H9 (cell line): ENCODE results near the gene RABL3. TPM values are rescaled to one million over a fixed set of nuclear protein-coding genes. Genes with fewer than 3 reads are reported as not detected.

Experiments
- DNase-seq: peaks from one replicate; pipeline ENCODE4 v3.0.0-alpha.2; 2017
- H2AFZ ChIP-seq: one replicate; pipeline ENCODE4 v1.6.1; 2013; ENCODE audit warnings: mild to moderate bottlenecking, low read length, control low read depth, moderate library complexity
- H2AK5ac ChIP-seq: 2 replicates; pipeline ENCODE4 v1.6.1; 2013; ENCODE audit warnings: low read length, control low read depth, mixed read lengths; ENCODE audit not compliant: insufficient read length
- H2BK120ac ChIP-seq: one replicate; pipeline ENCODE4 v1.6.1; 2013; ENCODE audit warnings: low read depth, mild to moderate bottlenecking, low read length, control low read depth, inconsistent platforms; ENCODE audit not compliant: poor library complexity, severe bottlenecking
- H2BK12ac ChIP-seq: 2 replicates; pipeline ENCODE4 v1.6.1; 2013; ENCODE audit warnings: low read length, control low read depth, mixed read lengths, low read depth; ENCODE audit not compliant: insufficient read length
- H2BK15ac ChIP-seq: 2 replicates; pipeline ENCODE4 v1.6.1; 2013; ENCODE audit warnings: low read depth, low read length, control low read depth
- H2BK20ac ChIP-seq: one replicate; pipeline ENCODE4 v1.6.1; 2013; ENCODE audit warnings: low read depth, mild to moderate bottlenecking, low read length, control low read depth, inconsistent platforms; ENCODE audit not compliant: poor library complexity, severe bottlenecking
- H2BK5ac ChIP-seq: 2 replicates; pipeline ENCODE4 v1.6.1; 2013; ENCODE audit warnings: low read length, control low read depth, mixed read lengths; ENCODE audit not compliant: insufficient read length
- H3K14ac ChIP-seq: 2 replicates; pipeline ENCODE4 v1.6.1; 2013; ENCODE audit warnings: low read length, control low read depth; ENCODE audit not compliant: insufficient read depth
- H3K18ac ChIP-seq: 2 replicates; pipeline ENCODE4 v1.6.1; 2013; ENCODE audit warnings: low read depth, mild to moderate bottlenecking, mixed read lengths, low read length, control low read depth; ENCODE audit not compliant: insufficient read length
- H3K23ac ChIP-seq: 2 replicates; pipeline ENCODE4 v1.6.1; 2013; ENCODE audit warnings: low read length, control low read depth, mixed read lengths, low read depth; ENCODE audit not compliant: insufficient read length
- H3K23me2 ChIP-seq: 2 replicates; pipeline ENCODE4 v1.6.1; 2013; ENCODE audit warnings: low read depth, mild to moderate bottlenecking, mixed read lengths, low read length, control low read depth; ENCODE audit not compliant: insufficient read length, poor library complexity, severe bottlenecking
- H3K27ac ChIP-seq: 2 replicates; pipeline ENCODE4 v1.5.1; 2013; ENCODE audit warnings: low read length, control low read depth, mixed read lengths, low read depth; ENCODE audit not compliant: insufficient read length
- H3K27me3 ChIP-seq: 2 replicates; pipeline ENCODE4 v1.6.1; 2013; ENCODE audit warnings: low read length, control low read depth, inconsistent platforms; ENCODE audit not compliant: insufficient read depth
- H3K4ac ChIP-seq: 2 replicates; pipeline ENCODE4 v1.6.1; 2013; ENCODE audit warnings: low read depth, mild to moderate bottlenecking, control low read depth, inconsistent platforms, low read length, moderate library complexity
- H3K4me1 ChIP-seq: 2 replicates; pipeline ENCODE4 v1.6.1; 2013; ENCODE audit warnings: low read length, control low read depth, inconsistent platforms; ENCODE audit not compliant: insufficient read depth
- H3K4me2 ChIP-seq: 2 replicates; pipeline ENCODE4 v1.6.1; 2013; ENCODE audit warnings: low read length, control low read depth, mixed read lengths; ENCODE audit not compliant: insufficient read length, insufficient read depth
- H3K56ac ChIP-seq: 2 replicates; pipeline ENCODE4 v1.6.1; 2013; ENCODE audit warnings: low read depth, mild to moderate bottlenecking, mixed read lengths, low read length, control low read depth; ENCODE audit not compliant: insufficient read length
- H3K79me1 ChIP-seq: 2 replicates; pipeline ENCODE4 v1.6.1; 2013; ENCODE audit warnings: low read depth, mild to moderate bottlenecking, moderate library complexity, low read length, control low read depth, inconsistent platforms; ENCODE audit not compliant: insufficient read depth, poor library complexity, severe bottlenecking
- H3K79me2 ChIP-seq: 2 replicates; pipeline ENCODE4 v1.6.1; 2013; ENCODE audit warnings: low read length, control low read depth, inconsistent platforms; ENCODE audit not compliant: insufficient read depth
- H3K9ac ChIP-seq: 2 replicates; pipeline ENCODE4 v1.6.1; 2013; ENCODE audit warnings: low read length, control low read depth, mixed read lengths; ENCODE audit not compliant: insufficient read length; ENCODE audit errors: extremely low read depth
- H3K9me3 ChIP-seq: one replicate; pipeline ENCODE4 v1.6.1; 2013; ENCODE audit warnings: low read depth, low read length, inconsistent platforms; ENCODE audit not compliant: control insufficient read depth
- H3T11ph ChIP-seq: one replicate; pipeline ENCODE4 v1.6.1; 2013; ENCODE audit warnings: mild to moderate bottlenecking, low read length, control low read depth, inconsistent platforms
- H4K20me1 ChIP-seq: one replicate; pipeline ENCODE4 v1.6.1; 2013; ENCODE audit not compliant: control insufficient read depth, insufficient read length, insufficient read depth
- H4K5ac ChIP-seq: 2 replicates; pipeline ENCODE4 v1.6.1; 2013; ENCODE audit warnings: low read depth, mild to moderate bottlenecking, mixed read lengths, low read length, control low read depth; ENCODE audit not compliant: insufficient read length
- H4K8ac ChIP-seq: replicated peaks from 2 replicates; pipeline ENCODE4 v1.6.1; 2013; ENCODE audit warnings: low read length, control low read depth, mixed read lengths, low read depth; ENCODE audit not compliant: insufficient read length
- H4K91ac ChIP-seq: 2 replicates; pipeline ENCODE4 v1.6.1; 2013; ENCODE audit warnings: low read depth, mild to moderate bottlenecking, moderate library complexity, mixed read lengths, low read length, control low read depth; ENCODE audit not compliant: insufficient read length
- H3K27ac Mint-ChIP-seq, 3 experiments: 2 replicates in 2 of 3; 3 replicates in 1 of 3; pipeline ENCODE4 v1.8.0; 2020 to 2021; ENCODE audit warnings: mixed read lengths in 3 of 3, mild to moderate bottlenecking in 1 of 3, moderate library complexity in 1 of 3
- H3K27me3 Mint-ChIP-seq: 2 replicates; pipeline ENCODE4 v1.8.0; 2021; ENCODE audit warnings: low read depth, mild to moderate bottlenecking, moderate library complexity, mixed read lengths
- H3K36me3 Mint-ChIP-seq, 3 experiments: 2 replicates in 2 of 3; 3 replicates in 1 of 3; pipeline ENCODE4 v1.8.0; 2020 to 2021; ENCODE audit warnings: low read depth in 3 of 3, mixed read lengths in 3 of 3; ENCODE audit not compliant: insufficient read depth in 1 of 3
- H3K4me1 Mint-ChIP-seq, 2 experiments: 2 replicates each; pipeline ENCODE4 v1.8.0; 2020; ENCODE audit warnings: mixed read lengths in 2 of 2
- H3K4me3 Mint-ChIP-seq, 2 experiments: 2 replicates in 1 of 2; 3 replicates in 1 of 2; pipeline ENCODE4 v1.8.0; 2020 to 2021; ENCODE audit warnings: mild to moderate bottlenecking in 2 of 2, mixed read lengths in 2 of 2, moderate library complexity in 1 of 2
- H3K9me3 Mint-ChIP-seq, 2 experiments: 2 replicates in 1 of 2; 3 replicates in 1 of 2; pipeline ENCODE4 v1.8.0; 2020; ENCODE audit warnings: mild to moderate bottlenecking in 2 of 2, mixed read lengths in 2 of 2, moderate library complexity in 1 of 2
- WGBS: extraction: QIAGEN DNeasy Blood & Tissue Kit; methylation state at CpG from one replicate; pipeline ENCODE4 v1.1.7; 2013; ENCODE audit warnings: missing lambda C conversion rate, low lambda C conversion rate, mixed read lengths; ENCODE audit not compliant: insufficient read length; ENCODE audit errors: extremely low coverage; 5-methylcytosine and 5-hydroxymethylcytosine counted together
- total RNA-seq: library from RNA; stranded (reverse); gene quantifications from 2 replicates; pipeline ENCODE4 v1.2.1, GENCODE V29; 2021
- TF ChIP-seq, protein P1 (sequence below): fragments of 200-600 bp; sonication (generic); conservative IDR thresholded peaks from 3 replicates; pipeline ENCODE4 v1.8.0; 2021; ENCODE audit warnings: antibody characterized with exemption, mild to moderate bottlenecking

The RABL3 gene
- total RNA-seq, 1 experiment from 2014 or later, result 26.7 TPM

DNA sequence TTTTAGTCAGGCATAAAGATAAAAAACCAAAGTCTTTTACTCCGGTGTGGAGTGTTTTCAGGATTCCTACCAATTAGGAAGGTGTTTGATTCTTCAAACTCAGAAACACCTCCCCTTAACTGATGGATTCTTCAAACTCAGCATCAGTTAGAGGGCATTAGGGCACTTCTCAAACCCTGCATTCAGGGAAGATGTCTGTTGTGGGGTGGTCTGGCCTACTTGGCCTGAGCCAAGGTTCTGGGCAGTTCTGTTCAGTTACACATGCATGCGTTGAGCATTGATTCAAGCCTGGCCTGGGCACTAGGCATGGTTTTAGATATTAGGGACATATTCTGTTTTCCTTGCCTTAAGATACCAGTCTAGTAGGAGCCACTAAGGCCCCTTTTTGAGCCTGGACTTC is 61.3 kb downstream of the RABL3 start:
- no peak overlapping the region for H2BK120ac ChIP-seq
- no peak overlapping the region for H3K23ac ChIP-seq
- H3K18ac ChIP-seq, result no peak overlapping the region
- no peak overlapping the region for H3K4me2 ChIP-seq
- no peak overlapping the region for H4K5ac ChIP-seq
- no peak overlapping the region for H3K9ac ChIP-seq
- no peak overlapping the region for H2BK5ac ChIP-seq
- Mint-ChIP-seq H3K27me3 (no peaks in the 10 kb centered on the region), H3K27ac (peak overlapping the region; percentile 91 to 98 (median 94); a peak in 6 of 7 replicates), H3K4me3 (no peak overlapping the region), H3K4me1 (peaks cover 63 to 69% of the 10 kb centered on the region in 2 experiments), H3K36me3 (peaks cover 0 to 8% (median 8%) of the 10 kb centered on the region in 3 experiments; a peak in 5 of 7 replicates), H3K9me3 (peaks cover 7 to 8% of the 10 kb centered on the region in 2 experiments; a peak in 4 of 5 replicates)
- H2BK20ac ChIP-seq, result no peak overlapping the region
- H4K91ac ChIP-seq, result no peak overlapping the region
- no peak overlapping the region for H3K4ac ChIP-seq
- DNase-seq, result no peak
- H3K56ac ChIP-seq, result no peak overlapping the region
- no peak overlapping the region for H4K8ac ChIP-seq
- TF ChIP-seq, protein P1, sequence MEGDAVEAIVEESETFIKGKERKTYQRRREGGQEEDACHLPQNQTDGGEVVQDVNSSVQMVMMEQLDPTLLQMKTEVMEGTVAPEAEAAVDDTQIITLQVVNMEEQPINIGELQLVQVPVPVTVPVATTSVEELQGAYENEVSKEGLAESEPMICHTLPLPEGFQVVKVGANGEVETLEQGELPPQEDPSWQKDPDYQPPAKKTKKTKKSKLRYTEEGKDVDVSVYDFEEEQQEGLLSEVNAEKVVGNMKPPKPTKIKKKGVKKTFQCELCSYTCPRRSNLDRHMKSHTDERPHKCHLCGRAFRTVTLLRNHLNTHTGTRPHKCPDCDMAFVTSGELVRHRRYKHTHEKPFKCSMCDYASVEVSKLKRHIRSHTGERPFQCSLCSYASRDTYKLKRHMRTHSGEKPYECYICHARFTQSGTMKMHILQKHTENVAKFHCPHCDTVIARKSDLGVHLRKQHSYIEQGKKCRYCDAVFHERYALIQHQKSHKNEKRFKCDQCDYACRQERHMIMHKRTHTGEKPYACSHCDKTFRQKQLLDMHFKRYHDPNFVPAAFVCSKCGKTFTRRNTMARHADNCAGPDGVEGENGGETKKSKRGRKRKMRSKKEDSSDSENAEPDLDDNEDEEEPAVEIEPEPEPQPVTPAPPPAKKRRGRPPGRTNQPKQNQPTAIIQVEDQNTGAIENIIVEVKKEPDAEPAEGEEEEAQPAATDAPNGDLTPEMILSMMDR, result no peak
- no CpG with 5 or more reads among the region's 2 CpGs for WGBS
- H3K23me2 ChIP-seq, result no peaks in the 10 kb centered on the region
- no peaks in the 10 kb centered on the region for H3K27me3 ChIP-seq
- H2BK12ac ChIP-seq, result no peak overlapping the region
- H3K4me1 ChIP-seq, result peaks cover 3% of the 10 kb centered on the region; the same call in 1 of the 2 replicates
- no peak overlapping the region for H2BK15ac ChIP-seq
- no peak overlapping the region for H3K27ac ChIP-seq
- H2AK5ac ChIP-seq, result no peak overlapping the region
- H3K9me3 ChIP-seq, result no peaks in the 10 kb centered on the region
- H3T11ph ChIP-seq, result no peak overlapping the region
- H3K79me2 ChIP-seq, result no peaks in the 10 kb centered on the region
- H3K14ac ChIP-seq, result no peak overlapping the region
- no peaks in the 10 kb centered on the region for H3K79me1 ChIP-seq
- no peaks in the 10 kb centered on the region for H4K20me1 ChIP-seq
- no peak overlapping the region for H2AFZ ChIP-seq
